ENCODE results near the gene FA2H.

FA2H gene

DNA sequence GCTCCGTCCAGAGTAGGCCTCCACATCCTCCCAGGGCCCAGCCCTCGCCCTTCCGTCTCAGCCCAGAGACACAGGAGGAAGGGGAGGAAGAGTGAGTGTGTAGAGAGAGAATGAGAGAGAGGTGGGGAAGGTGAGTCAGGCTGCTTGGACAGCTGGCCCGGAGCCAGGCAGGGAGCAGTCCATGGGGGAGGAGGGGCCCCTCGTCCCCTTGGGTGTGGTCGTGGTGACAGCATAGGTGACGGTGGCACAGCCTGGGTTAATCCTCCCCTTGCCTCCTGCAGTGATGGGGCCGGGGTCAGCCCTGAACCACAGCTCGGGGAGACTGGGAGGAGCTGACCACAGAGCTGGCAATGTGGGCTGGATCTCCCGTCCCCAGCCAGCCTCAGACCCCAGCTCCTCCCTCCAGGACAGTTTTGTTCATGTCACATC is 36.5 kb downstream of the FA2H start:
- H3K79me1 ChIP-seq (ENCODE audit: low read length): peaks cover 4% of the 10 kb centered on the region
- no peak overlapping the region for H3K14ac ChIP-seq (ENCODE audit: low read length)
- DNase-seq: no peak
- no peak overlapping the region for H2AK5ac ChIP-seq (ENCODE audit: low read length)
- H3K27ac ChIP-seq (ENCODE audit: low read depth, low read length): no peak overlapping the region
- no peak overlapping the region for H4K91ac ChIP-seq (ENCODE audit: low read depth, low read length)
- no peak overlapping the region for H3K4me2 ChIP-seq (ENCODE audit: low read length)
- H3K36me3 ChIP-seq (ENCODE audit: control insufficient read depth in 1 of 2, insufficient read depth in 2 of 2, low read length in 2 of 2): no peaks in the 10 kb centered on the region
- no peak overlapping the region for H2BK5ac ChIP-seq (ENCODE audit: low read depth, low read length, poor library complexity)
- H3K4me3 ChIP-seq (ENCODE audit: low read depth, low read length): no peak overlapping the region
- no peak overlapping the region for H3K9ac ChIP-seq (ENCODE audit: low read length)
- H3K23ac ChIP-seq (ENCODE audit: low read length): no peak overlapping the region
- no peaks in the 10 kb centered on the region for H3K79me2 ChIP-seq (ENCODE audit: control insufficient read depth, insufficient read depth, low read length, poor library complexity)
- H3K9me3 ChIP-seq (ENCODE audit: insufficient read depth, low read depth, low read length): no peaks in the 10 kb centered on the region
- H3K4ac ChIP-seq (ENCODE audit: low read depth, low read length): no peak overlapping the region
- no peak overlapping the region for H2AFZ ChIP-seq (ENCODE audit: insufficient read depth, low read length, poor library complexity)
- H2BK12ac ChIP-seq (ENCODE audit: low read length): no peak overlapping the region
- H3K27me3 ChIP-seq (ENCODE audit: insufficient read depth, low read length): no peaks in the 10 kb centered on the region
- no peak overlapping the region for H4K12ac ChIP-seq (ENCODE audit: low read depth, low read length)
- WGBS (ENCODE audit: extremely low coverage, insufficient coverage, insufficient read length): no CpG with 5 or more reads among the region's 10 CpGs
- peaks cover 18 to 22% of the 10 kb centered on the region in 2 experiments for H3K4me1 ChIP-seq (ENCODE audit: control insufficient read depth in 1 of 2, insufficient read depth in 2 of 2, low read length in 2 of 2)
- H4K8ac ChIP-seq (ENCODE audit: low read depth, low read length): no peak overlapping the region
- no peak overlapping the region for H2BK120ac ChIP-seq (ENCODE audit: insufficient read depth, low read length, poor library complexity)
- no peak overlapping the region for H3K18ac ChIP-seq (ENCODE audit: low read length)

- no peak overlapping the region for H4K12ac ChIP-seq (ENCODE audit: low read depth, low read length)
- H2BK120ac ChIP-seq (ENCODE audit: insufficient read depth, low read length, poor library complexity): no peak overlapping the region
- H4K8ac ChIP-seq (ENCODE audit: low read depth, low read length): no peak overlapping the region
- no CpG with 5 or more reads among the region's 6 CpGs for WGBS (ENCODE audit: extremely low coverage, insufficient coverage, insufficient read length)
- no peak overlapping the region for H3K27ac ChIP-seq (ENCODE audit: low read depth, low read length)
- no peak overlapping the region for H3K14ac ChIP-seq (ENCODE audit: low read length)
- H3K9ac ChIP-seq (ENCODE audit: low read length): no peak overlapping the region
- H3K36me3 ChIP-seq (ENCODE audit: control insufficient read depth in 1 of 2, insufficient read depth in 2 of 2, low read length in 2 of 2): no peaks in the 10 kb centered on the region
- no peak overlapping the region for H2AK5ac ChIP-seq (ENCODE audit: low read length)
- no peak overlapping the region for H2BK5ac ChIP-seq (ENCODE audit: low read depth, low read length, poor library complexity)
- H3K27me3 ChIP-seq (ENCODE audit: insufficient read depth, low read length): no peaks in the 10 kb centered on the region
- H3K18ac ChIP-seq (ENCODE audit: low read length): no peak overlapping the region
- no peaks in the 10 kb centered on the region for H3K9me3 ChIP-seq (ENCODE audit: insufficient read depth, low read depth, low read length)
- H3K4me2 ChIP-seq (ENCODE audit: low read length): no peak overlapping the region
- H3K4ac ChIP-seq (ENCODE audit: low read depth, low read length): no peak overlapping the region
- no peaks in the 10 kb centered on the region for H3K79me2 ChIP-seq (ENCODE audit: control insufficient read depth, insufficient read depth, low read length, poor library complexity)
- no peak overlapping the region for H3K23ac ChIP-seq (ENCODE audit: low read length)
- H3K4me3 ChIP-seq (ENCODE audit: low read depth, low read length): no peak overlapping the region
- H2AFZ ChIP-seq (ENCODE audit: insufficient read depth, low read length, poor library complexity): no peak overlapping the region
- DNase-seq: no peak
- no peak overlapping the region for H4K91ac ChIP-seq (ENCODE audit: low read depth, low read length)
- H2BK12ac ChIP-seq (ENCODE audit: low read length): no peak overlapping the region
- peaks cover 18 to 22% of the 10 kb centered on the region in 2 experiments for H3K4me1 ChIP-seq (ENCODE audit: control insufficient read depth in 1 of 2, insufficient read depth in 2 of 2, low read length in 2 of 2)
- H3K79me1 ChIP-seq (ENCODE audit: low read length): peaks cover 4% of the 10 kb centered on the region
Observed at GRCh38 chr16:74737521-74737920, 37.1 kb downstream of the FA2H start.

DNA sequence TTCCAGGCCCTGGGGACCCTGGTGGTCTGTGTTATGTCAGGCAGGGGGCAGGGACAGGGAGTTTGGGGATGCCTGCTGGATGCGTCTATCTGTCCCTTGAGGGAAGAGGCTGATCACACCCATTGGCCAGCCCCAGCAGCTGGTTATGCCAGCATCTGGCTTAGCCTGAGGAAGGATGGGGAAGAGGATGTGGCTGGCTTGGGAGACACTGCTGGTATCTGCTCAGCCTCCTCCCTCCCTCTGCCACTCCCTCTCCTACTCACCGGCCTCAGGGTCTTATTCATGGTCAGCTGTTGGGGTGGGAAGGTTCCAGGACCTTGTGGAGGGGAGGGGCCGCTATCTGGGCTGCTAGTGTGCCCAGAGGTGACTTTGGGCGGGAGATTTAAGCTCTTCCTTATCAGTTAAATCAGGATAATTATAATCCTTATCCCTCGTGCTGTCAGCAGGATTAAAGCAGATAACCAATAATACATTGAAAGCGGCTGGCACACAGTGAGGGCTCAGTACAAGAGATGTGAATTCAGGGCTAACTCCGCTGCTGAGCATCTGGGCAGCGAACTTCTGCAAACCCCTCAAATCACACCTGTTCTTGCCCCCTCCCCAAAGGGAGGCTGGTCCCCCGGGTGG is 38.0 kb downstream of the FA2H start:
- H4K91ac ChIP-seq (ENCODE audit: low read depth, low read length): no peak overlapping the region
- no peak overlapping the region for H3K9ac ChIP-seq (ENCODE audit: low read length)
- no peak overlapping the region for H2BK5ac ChIP-seq (ENCODE audit: low read depth, low read length, poor library complexity)
- no peak overlapping the region for H3K14ac ChIP-seq (ENCODE audit: low read length)
- H4K12ac ChIP-seq (ENCODE audit: low read depth, low read length): no peak overlapping the region
- H3K79me2 ChIP-seq (ENCODE audit: control insufficient read depth, insufficient read depth, low read length, poor library complexity): no peaks in the 10 kb centered on the region
- no peak overlapping the region for H2BK120ac ChIP-seq (ENCODE audit: insufficient read depth, low read length, poor library complexity)
- no peak overlapping the region for H2BK12ac ChIP-seq (ENCODE audit: low read length)
- H3K27me3 ChIP-seq (ENCODE audit: insufficient read depth, low read length): no peaks in the 10 kb centered on the region
- H3K23ac ChIP-seq (ENCODE audit: low read length): no peak overlapping the region
- H3K27ac ChIP-seq (ENCODE audit: low read depth, low read length): no peak overlapping the region
- H3K4me1 ChIP-seq (ENCODE audit: control insufficient read depth in 1 of 2, insufficient read depth in 2 of 2, low read length in 2 of 2): peaks cover 18% of the 10 kb centered on the region in 2 experiments
- H3K4me3 ChIP-seq (ENCODE audit: low read depth, low read length): no peak overlapping the region
- H2AFZ ChIP-seq (ENCODE audit: insufficient read depth, low read length, poor library complexity): no peak overlapping the region
- H3K18ac ChIP-seq (ENCODE audit: low read length): no peak overlapping the region
- no peak overlapping the region for H3K4ac ChIP-seq (ENCODE audit: low read depth, low read length)
- no peak overlapping the region for H3K4me2 ChIP-seq (ENCODE audit: low read length)
- no CpG with 5 or more reads among the region's 9 CpGs for WGBS (ENCODE audit: extremely low coverage, insufficient coverage, insufficient read length)
- no peak for DNase-seq
- H3K79me1 ChIP-seq (ENCODE audit: low read length): peaks cover 4% of the 10 kb centered on the region
- no peak overlapping the region for H4K8ac ChIP-seq (ENCODE audit: low read depth, low read length)
- no peaks in the 10 kb centered on the region for H3K36me3 ChIP-seq (ENCODE audit: control insufficient read depth in 1 of 2, insufficient read depth in 2 of 2, low read length in 2 of 2)
- no peaks in the 10 kb centered on the region for H3K9me3 ChIP-seq (ENCODE audit: insufficient read depth, low read depth, low read length)
- no peak overlapping the region for H2AK5ac ChIP-seq (ENCODE audit: low read length)

- no peaks in the 10 kb centered on the region for H3K36me3 ChIP-seq (ENCODE audit: control insufficient read depth in 1 of 2, insufficient read depth in 2 of 2, low read length in 2 of 2)
Observed at GRCh38 chr16:74735554-74735953, 39.1 kb downstream of the FA2H start.

More at GRCh38 chr16:74735554-74735953, 39.1 kb downstream of the FA2H start:
- Histone ChIP-seq H2BK5ac (ENCODE audit: low read depth, low read length, poor library complexity) (no peak overlapping the region), H4K12ac (ENCODE audit: low read depth, low read length) (no peak overlapping the region), H2BK120ac (ENCODE audit: insufficient read depth, low read length, poor library complexity) (peak overlapping the region; percentile 3), H3K4me1 (ENCODE audit: control insufficient read depth in 1 of 2, insufficient read depth in 2 of 2, low read length in 2 of 2) (peaks cover 19 to 20% of the 10 kb centered on the region in 2 experiments), H3K79me1 (ENCODE audit: low read length) (peaks cover 4% of the 10 kb centered on the region), H3K9me3 (ENCODE audit: insufficient read depth, low read depth, low read length) (no peaks in the 10 kb centered on the region), H3K79me2 (ENCODE audit: control insufficient read depth, insufficient read depth, low read length, poor library complexity) (no peaks in the 10 kb centered on the region), H3K18ac (ENCODE audit: low read length) (no peak overlapping the region), H4K8ac (ENCODE audit: low read depth, low read length) (no peak overlapping the region), H4K91ac (ENCODE audit: low read depth, low read length) (peak overlapping the region; percentile 9), H3K4me2 (ENCODE audit: low read length) (no peak overlapping the region), H3K14ac (ENCODE audit: low read length) (no peak overlapping the region), H3K4me3 (ENCODE audit: low read depth, low read length) (no peak overlapping the region), H2BK12ac (ENCODE audit: low read length) (no peak overlapping the region), H2AK5ac (ENCODE audit: low read length) (no peak overlapping the region), H3K9ac (ENCODE audit: low read length) (no peak overlapping the region), H3K27ac (ENCODE audit: low read depth, low read length) (no peak overlapping the region), H3K23ac (ENCODE audit: low read length) (no peak overlapping the region), H2AFZ (ENCODE audit: insufficient read depth, low read length, poor library complexity) (no peak overlapping the region), H3K27me3 (ENCODE audit: insufficient read depth, low read length) (no peaks in the 10 kb centered on the region), H3K4ac (ENCODE audit: low read depth, low read length) (no peak overlapping the region)
- no CpG with 5 or more reads among the region's 3 CpGs for WGBS (ENCODE audit: extremely low coverage, insufficient coverage, insufficient read length)
- no peak for DNase-seq
